Measurements from ENCODE around the gene LRRC75A. TPM values are rescaled to one million over a fixed set of nuclear protein-coding genes. Genes with fewer than 3 reads are reported as not detected.

Gene LRRC75A
- total RNA-seq, 1 experiment from 2014 or later, result 10.1 TPM

- Histone ChIP-seq H2BK120ac (ENCODE audit: low read depth, low read length, poor library complexity, severe bottlenecking) (no peak overlapping the region), H2BK5ac (ENCODE audit: insufficient read length, low read length) (no peak overlapping the region), H3T11ph (ENCODE audit: low read length) (no peak overlapping the region), H3K9ac (ENCODE audit: extremely low read depth, insufficient read length, low read length) (no peak overlapping the region), H3K27me3 (ENCODE audit: insufficient read depth, low read length) (no peaks in the 10 kb centered on the region), H2BK15ac (ENCODE audit: low read depth, low read length) (no peak overlapping the region), H3K18ac (ENCODE audit: insufficient read length, low read depth, low read length) (no peak overlapping the region), H4K8ac (replicated peaks; ENCODE audit: insufficient read length, low read depth, low read length) (no peak overlapping the region), H4K20me1 (ENCODE audit: control insufficient read depth, insufficient read depth, insufficient read length) (no peaks in the 10 kb centered on the region), H3K23ac (ENCODE audit: insufficient read length, low read depth, low read length) (no peak overlapping the region), H3K23me2 (ENCODE audit: insufficient read length, low read depth, low read length, poor library complexity, severe bottlenecking) (no peaks in the 10 kb centered on the region), H3K14ac (ENCODE audit: insufficient read depth, low read length) (no peak overlapping the region), H4K5ac (ENCODE audit: insufficient read length, low read depth, low read length) (no peak overlapping the region), H3K56ac (ENCODE audit: insufficient read length, low read depth, low read length) (no peak overlapping the region), H2AFZ (ENCODE audit: low read length) (no peak overlapping the region), H3K79me1 (ENCODE audit: insufficient read depth, low read depth, low read length, poor library complexity, severe bottlenecking) (no peaks in the 10 kb centered on the region), H3K4ac (ENCODE audit: low read depth, low read length) (no peak overlapping the region), H3K27ac (ENCODE audit: insufficient read length, low read depth, low read length) (no peak overlapping the region), H4K91ac (ENCODE audit: insufficient read length, low read depth, low read length) (no peak overlapping the region), H3K4me1 (ENCODE audit: insufficient read depth, low read length) (peaks cover 9% of the 10 kb centered on the region; the same call in 1 of the 2 replicates), H2BK12ac (ENCODE audit: insufficient read length, low read depth, low read length) (no peak overlapping the region), H3K9me3 (ENCODE audit: control insufficient read depth, low read depth, low read length) (no peaks in the 10 kb centered on the region), H2AK5ac (ENCODE audit: insufficient read length, low read length) (no peak overlapping the region), H2BK20ac (ENCODE audit: low read depth, low read length, poor library complexity, severe bottlenecking) (no peak overlapping the region), H3K4me2 (ENCODE audit: insufficient read depth, insufficient read length, low read length) (no peak overlapping the region), H3K79me2 (ENCODE audit: insufficient read depth, low read length) (no peaks in the 10 kb centered on the region)
- Mint-ChIP-seq H3K4me3 (no peak overlapping the region), H3K27ac (peak overlapping the region in 1 of 3 experiments; percentile 42; a peak in 1 of 7 replicates), H3K9me3 (no peaks in the 10 kb centered on the region; a peak in 1 of 5 replicates), H3K36me3 (ENCODE audit: insufficient read depth in 1 of 3, low read depth in 3 of 3) (no peaks in the 10 kb centered on the region), H3K27me3 (ENCODE audit: low read depth) (peaks cover 7% of the 10 kb centered on the region), H3K4me1 (peaks cover 14 to 15% of the 10 kb centered on the region in 2 experiments)
- TF ChIP-seq CTCF (conservative IDR thresholded peaks at IDR 0.05), result no peak
- DNase-seq, result no peak
- no CpG with 5 or more reads among the region's 8 CpGs for WGBS (ENCODE audit: extremely low coverage, insufficient read length, low lambda C conversion rate)
Observed at GRCh38 chr17:16507918-16508533, 16.0 kb upstream of the LRRC75A start.
